Activated CD4-positive, CD25-positive, alpha-beta regulatory T cell (primary cell): Measurements from ENCODE around the gene MAPK9.

ENCODE experiments used
- DNase-seq, 4 experiments: peaks; one replicate each; lab custom pipeline; 2025; lab: John Stamatoyannopoulos, UW

Gene MAPK9

DNA sequence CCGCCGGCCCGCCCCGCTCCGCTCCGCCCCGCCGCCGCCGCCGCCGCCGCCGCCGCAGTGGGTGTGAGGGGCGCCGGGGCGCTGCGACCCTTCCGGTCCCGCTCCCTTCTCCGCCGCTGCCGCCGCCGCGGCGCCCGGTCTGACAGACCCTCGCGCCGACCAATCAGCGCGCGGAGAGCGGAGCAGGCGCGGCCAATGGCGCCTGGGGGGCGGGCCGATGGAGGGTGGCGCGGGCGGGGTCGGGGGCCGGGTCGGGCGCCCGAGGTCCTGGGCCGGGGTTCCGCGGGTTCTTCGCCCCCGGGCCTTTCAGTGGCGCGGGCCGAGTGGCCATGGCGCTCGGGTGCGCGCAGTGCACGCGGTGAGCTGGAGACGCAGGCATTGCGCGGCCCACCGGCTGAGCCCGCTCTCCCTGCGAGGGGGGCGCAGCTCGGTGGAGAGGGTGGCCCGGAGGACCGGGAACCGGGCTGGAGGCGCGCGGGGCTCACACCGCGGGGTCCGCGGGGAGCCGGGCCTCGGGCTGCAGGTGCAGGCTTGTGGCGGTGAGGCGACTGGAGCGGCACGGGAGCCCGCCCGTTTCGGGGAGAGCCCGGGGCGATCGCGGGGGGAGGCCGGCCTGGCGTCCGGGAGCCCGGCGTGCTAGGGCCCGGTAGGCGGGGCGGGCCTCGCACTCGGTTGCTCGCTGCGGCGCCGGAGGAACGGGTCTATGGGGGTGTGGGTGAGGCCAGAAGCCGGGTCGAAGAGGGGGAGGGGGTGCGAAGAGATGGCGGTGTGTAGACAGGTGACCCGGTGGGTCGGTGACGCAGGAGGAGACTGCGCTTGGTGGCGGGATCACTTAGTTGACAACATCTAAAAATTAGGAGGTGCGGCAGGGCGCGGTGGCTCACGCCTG, at the start of gene MAPK9:
TSS of gene MAPK9 (minus strand) at position 141 of the 889 bp plus-strand sequence. CDS start 11,522 bp downstream, outside the sequence.
- DNase-seq = peak; percentile 65 to 81 (median 72)

GRCh38 chr5:180341595-180341994, 49.7 kb upstream of the MAPK9 start:
- DNase-seq = no peak

GRCh38 chr5:180340856-180341255, 49.0 kb upstream of the MAPK9 start:
- no peak for DNase-seq

DNA sequence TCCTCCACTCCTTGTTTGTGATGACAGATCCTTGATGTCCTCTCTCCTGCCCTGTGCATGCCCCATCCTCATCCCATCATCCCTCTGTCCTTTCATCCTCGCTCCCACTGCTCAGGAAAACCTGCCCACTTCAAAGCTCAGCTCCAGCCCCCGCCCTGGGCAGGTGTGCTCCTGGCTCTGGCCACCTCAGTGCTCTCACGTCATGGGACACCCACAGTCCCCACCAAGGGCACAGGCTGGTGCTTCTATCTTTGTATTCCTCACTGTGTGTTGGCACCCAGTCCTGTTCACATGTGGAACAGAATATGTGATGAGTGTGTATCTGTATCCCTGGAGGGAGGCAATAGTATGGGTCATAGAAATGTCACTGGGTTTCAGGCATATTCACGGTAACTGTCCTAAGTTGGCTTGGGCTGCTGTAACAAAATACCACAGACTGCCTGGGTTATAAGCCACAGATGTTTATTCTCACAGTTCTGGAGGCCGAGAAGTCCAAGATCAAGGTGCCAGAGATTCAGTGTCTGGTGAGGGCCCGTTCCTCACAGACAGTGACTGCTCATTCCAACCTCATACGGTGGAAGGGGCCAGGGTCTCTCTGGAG, 47.8 kb upstream of the MAPK9 start:
- no peak for DNase-seq

DNA sequence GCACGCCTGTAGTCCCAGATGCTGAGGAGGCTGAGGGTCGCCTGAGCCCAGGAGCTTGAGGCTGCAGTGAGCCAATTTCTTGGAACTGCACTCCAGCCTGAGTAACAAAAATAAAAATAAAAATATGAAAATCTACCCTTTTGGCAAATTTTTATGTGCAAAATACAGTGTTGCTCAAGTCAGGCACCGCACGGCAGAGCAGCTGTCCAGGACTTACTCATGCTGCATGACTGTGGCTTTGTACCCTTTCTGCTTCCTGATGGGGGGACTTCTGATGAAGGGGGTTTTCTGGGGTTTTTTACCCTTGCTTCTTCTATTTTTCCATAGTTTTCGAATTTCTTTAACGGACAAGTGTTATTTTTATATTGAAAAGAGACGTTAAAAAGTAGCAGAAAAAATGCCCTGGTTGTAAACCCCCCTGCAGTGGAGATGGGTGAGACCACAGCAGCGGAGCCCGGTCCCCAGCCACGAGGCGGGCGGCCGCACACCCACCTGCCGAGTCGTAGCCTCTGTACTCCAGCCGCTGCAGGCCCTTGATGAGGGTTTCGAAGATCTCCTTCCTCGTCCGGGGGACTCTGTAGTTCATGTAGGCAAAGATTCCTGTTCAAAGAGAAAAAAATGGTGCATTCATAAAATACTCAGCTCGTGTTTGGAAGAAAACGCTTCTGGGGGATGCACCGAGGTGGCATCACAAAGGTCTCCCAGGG, 46.3 kb upstream of the MAPK9 start:
- DNase-seq = no peak

DNA sequence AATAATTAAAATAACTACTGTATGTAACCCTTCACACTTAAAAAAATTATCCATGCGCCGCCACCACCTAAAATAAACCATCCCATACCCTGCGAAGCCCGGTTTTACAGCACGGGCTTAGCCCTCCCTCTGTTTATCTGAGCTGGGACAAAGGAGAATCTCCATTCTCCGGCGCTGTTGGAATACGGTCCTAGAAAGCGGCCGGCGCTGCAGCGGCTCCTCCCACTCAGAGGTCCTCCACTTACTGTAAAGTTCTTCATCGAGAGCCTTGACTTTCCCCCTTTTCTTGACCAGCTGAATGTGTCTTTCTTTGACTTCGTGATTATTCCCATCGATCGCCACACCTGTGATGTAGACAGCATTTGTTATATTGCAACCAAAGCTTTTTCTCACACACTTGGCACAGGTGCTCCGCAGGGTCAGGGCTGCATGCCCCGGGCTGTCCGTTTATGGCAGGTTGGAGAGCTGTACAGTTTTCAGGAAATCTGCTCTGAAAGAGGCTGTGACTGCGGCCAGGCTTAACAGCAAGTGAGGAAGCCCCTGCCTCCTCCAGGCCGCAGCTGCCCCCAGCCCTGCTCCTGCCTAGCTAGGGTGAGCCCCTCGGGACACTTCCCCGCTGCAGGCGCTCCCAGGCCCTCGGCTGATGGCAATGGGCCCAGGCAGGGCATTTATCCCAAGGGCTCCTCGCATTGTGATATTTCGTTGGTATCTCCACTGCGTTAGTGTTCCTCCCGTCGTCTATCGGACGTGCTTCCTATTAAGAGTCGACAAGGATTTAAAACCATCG, 44.5 kb upstream of the MAPK9 start:
- no peak for DNase-seq

DNA sequence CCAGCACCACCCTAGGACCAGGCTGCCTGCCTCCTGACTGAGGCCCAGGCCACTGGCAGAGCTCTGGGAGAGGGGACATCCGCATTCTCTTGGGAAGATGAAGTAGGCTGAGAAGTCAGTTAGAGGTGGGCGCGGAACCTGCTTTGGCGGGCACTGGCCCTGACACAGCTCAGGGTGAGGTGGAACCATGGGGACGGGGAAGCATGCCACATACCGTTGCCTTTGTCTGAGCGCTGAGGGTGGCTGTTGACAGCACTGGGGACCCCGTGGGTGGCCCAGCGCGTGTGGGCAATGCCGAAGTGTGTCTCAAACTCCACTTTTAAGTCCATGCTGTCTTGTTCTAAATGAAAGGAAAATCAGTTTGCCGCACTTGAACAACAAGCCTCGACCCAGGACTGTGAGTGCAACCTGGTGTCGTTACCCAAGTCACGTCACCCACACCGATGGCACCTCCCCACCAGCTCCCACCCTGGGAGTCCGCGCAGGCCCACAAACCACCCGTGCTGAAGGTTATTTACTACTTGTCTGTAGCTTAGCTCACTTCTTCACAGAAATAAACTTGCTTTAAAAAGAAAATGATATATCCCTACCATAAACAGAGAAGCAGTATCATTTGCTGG, 43.8 kb upstream of the MAPK9 start:
- no peak for DNase-seq

DNA sequence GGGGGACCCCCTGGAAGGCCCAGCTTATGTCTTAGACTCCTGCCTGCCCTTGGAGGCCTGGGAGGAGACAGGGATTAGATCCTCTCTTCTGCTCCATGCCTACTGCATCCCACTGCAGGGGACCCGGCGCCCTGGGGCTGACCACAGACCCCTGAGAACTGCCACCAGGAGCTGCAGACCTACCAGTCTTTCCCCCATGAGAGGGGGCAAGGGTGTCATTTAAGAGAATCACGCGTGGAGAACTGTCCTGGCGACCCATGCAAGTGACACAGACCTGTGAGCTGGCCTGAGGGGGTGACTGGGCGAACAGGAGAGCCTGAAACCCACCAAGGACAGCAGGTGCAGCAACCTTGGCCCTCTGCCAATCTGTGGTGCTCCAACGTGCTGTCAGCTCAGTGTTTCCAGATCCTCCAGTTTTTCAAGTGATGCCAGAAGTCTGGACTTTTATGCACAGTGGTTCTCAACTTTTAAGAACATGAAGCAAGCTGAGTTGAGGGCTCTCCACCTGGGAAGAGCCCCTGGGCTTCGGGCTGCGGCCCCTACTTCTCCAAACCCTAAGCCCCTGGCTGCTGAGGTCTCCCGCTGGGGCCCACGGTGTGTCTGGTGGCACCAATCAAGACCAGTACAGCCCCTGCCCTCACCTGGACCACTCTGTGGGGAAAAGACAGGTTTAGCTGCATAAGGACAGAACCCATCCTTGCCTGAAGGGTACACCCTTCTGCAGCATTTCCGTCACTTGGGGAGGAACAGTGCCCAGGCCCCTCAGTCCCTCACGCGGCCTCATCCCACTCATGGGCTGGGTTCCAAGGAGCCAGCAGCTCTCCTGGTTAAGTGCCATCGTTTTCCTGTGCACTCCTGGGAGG, 43.1 kb upstream of the MAPK9 start:
- no peak for DNase-seq

DNA sequence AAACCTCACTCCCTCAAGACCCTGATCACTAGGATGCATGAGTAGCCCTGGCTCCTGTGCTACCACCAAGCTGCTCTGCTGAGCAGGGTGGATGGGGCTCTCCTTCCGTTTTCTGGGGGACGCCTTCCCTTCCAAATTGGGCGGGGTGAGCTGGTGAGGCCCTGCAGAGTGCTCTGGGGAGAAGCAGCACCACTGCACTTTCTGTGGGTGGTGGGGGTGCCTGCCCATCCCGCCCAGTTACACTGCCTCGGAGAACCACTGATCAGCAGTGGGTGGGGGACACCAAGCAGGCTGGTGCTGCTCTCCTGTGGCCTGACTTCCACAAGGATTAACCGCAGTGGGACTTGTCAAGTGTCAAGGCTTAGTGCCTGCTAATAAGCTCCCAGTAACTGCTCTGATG, 42.3 kb upstream of the MAPK9 start:
- no peak for DNase-seq

DNA sequence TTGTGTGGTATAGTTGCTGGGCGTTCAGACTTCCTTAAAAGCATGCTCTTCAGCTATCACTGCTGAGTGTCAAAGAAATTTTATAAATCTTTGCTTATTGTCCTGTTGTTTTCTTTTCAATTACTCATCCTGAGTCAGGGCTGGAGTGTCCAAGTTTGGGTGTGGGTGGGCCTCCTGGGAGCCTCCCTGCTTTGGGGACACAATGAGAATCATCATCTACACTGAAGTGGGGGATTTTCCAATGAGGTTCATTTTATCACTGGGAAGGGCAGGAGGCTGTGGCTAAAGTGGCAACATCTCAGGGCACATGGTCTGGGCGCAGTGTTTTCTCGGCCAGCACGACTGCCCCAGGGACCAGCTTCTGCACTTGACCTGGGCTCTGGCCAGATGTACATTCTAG, 41.8 kb upstream of the MAPK9 start:
- DNase-seq = no peak

GRCh38 chr5:180332861-180333260, 41.0 kb upstream of the MAPK9 start:
- DNase-seq = no peak

GRCh38 chr5:180332051-180332517, 40.2 kb upstream of the MAPK9 start:
- DNase-seq = no peak

DNA sequence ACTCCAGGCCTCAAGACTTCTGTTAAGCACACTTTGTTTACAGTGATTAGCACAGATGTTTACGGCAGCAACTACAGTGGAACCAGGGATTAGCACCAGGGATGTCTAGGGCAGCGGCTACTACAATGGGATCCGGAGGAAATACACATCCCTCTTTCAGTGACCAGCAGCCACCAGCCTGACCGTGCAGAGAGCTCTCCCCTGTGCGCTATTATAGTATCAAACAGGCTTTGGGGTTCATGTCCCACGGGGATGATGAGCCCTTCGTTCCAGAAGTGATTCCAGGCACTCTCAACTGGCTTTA, 39.7 kb upstream of the MAPK9 start:
- no peak for DNase-seq

GRCh38 chr5:180330810-180331646, 39.1 kb upstream of the MAPK9 start:
- DNase-seq = no peak

- no peak for DNase-seq
Measured at GRCh38 chr5:180330270-180330648, 38.4 kb upstream of the MAPK9 start.

DNA sequence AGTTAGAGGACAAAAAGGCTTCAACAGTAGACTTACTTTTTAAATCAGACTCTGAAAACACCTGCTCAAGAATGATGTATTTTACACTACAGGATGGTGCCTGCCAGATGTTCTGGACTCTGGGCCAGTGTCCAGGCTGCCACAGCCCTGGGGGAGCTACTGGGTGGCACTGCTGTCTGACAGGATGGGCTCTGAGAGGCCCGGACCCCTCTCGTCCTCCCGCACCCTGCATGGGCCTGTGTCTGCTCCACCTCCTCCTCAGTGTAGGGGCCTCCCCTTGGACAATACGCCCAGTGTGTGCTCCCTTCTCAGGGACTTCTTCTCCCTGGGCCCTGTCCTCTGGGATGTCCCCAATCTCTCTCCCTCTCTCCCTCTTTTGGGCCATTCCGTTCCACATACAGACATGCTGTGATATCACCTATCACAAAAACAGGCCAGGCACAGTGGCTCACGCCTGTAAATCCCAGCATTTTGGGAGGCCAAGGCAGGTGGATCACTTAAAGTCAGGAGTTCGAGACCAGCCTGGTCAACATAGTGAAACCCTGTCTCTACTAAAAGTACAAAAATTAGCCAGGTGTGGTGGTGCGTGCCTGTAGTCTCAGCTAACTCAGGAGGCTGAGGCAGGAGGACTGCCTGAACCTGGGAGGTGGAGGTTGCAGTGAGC, 37.9 kb upstream of the MAPK9 start:
- no peak for DNase-seq

DNA sequence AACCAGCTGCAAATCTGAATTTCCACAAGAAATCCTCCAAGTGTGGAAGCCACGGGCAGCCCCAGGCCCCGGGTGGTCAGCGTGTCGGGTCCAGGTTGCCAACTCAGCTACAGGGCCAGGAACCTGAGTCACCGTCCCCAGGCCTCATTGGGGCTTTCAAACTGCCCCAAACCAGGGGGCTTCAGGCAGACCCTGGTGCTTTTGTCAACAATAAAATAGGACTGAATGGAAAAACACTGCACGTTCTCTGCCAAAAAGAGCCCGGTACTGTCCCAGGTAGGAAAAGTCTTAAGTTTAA, 37.2 kb upstream of the MAPK9 start:
- no peak for DNase-seq

- peak; percentile 62 to 77 (median 70) for DNase-seq
Measured at GRCh38 chr5:180328296-180329137, 36.6 kb upstream of the MAPK9 start.
